Activated naive CD4-positive, alpha-beta T cell treated with anti-CD3 and anti-CD28 coated beads, Interleukin-2, amount 10 ng/mL, durations not matched to agents 7 days and 5 days (primary cell): ENCODE measurements around the gene ZNF8.
A peak's percentile ranks its signal among the peaks of the same experiment; 100 is the strongest.
"Not testable (repeated sequence)": the region's sequence is repeated elsewhere in the genome, so short reads cannot be mapped to it uniquely, and the experiment has no call there.

ENCODE experiments used
- CTCF ChIA-PET: fragments of 350-600 bp; sonication (Branson Sonifier 250); formaldehyde crosslinking; loops from one replicate; lab custom pipeline; 2021; ENCODE audit warnings: antibody characterized with exemption; lab: Charles Lee
- DNase-seq: peaks from one replicate; pipeline ENCODE4 v3.0.0-alpha.2; 2020
- H3K27ac Mint-ChIP-seq: one replicate; pipeline ENCODE4 v1.8.0; 2021; ENCODE audit warnings: mild to moderate bottlenecking, moderate library complexity, mixed read lengths
- H3K27me3 Mint-ChIP-seq: one replicate; pipeline ENCODE4 v1.8.0; 2021; ENCODE audit warnings: mild to moderate bottlenecking, mixed read lengths
- H3K36me3 Mint-ChIP-seq: one replicate; pipeline ENCODE4 v1.8.0; 2021; ENCODE audit warnings: mixed read lengths
- H3K4me1 Mint-ChIP-seq: one replicate; pipeline ENCODE4 v1.8.0; 2021; ENCODE audit warnings: mixed read lengths
- H3K4me3 Mint-ChIP-seq: one replicate; pipeline ENCODE4 v1.8.0; 2021; ENCODE audit warnings: mild to moderate bottlenecking, moderate library complexity, mixed read lengths
- H3K9me3 Mint-ChIP-seq: one replicate; pipeline ENCODE4 v1.8.0; 2021; ENCODE audit warnings: mixed read lengths

ZNF8 gene

DNA sequence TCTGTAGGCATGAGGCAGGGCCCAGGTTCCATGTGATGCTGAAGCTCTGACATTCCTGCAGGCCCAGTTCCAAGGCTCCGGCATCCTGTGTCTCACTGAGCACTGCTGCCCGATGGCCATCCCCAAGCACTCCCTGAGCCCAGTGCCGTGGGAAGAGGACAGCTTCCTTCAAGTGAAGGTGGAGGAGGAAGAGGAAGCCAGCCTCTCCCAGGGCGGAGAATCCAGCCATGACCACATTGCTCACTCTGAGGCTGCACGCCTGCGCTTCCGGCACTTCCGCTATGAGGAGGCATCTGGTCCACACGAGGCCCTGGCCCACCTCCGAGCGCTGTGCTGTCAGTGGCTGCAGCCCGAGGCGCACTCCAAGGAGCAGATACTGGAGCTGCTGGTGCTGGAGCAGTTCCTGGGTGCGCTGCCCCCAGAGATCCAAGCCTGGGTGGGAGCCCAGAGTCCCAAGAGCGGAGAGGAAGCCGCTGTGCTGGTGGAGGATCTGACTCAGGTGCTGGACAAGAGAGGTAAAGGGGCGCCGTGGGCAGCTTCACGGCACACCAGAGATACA lies 56.0 kb downstream of the ZNF8 start:
- H3K36me3 Mint-ChIP-seq, result peaks cover 41% of the 10 kb centered on the region
- H3K9me3 Mint-ChIP-seq, result peaks cover 17% of the 10 kb centered on the region
- H3K4me1 Mint-ChIP-seq, result no peaks in the 10 kb centered on the region
- no peak overlapping the region for H3K4me3 Mint-ChIP-seq
- no peak for DNase-seq
- CTCF ChIA-PET, result no interaction called here
- no peak overlapping the region for H3K27ac Mint-ChIP-seq
- no peaks in the 10 kb centered on the region for H3K27me3 Mint-ChIP-seq

DNA sequence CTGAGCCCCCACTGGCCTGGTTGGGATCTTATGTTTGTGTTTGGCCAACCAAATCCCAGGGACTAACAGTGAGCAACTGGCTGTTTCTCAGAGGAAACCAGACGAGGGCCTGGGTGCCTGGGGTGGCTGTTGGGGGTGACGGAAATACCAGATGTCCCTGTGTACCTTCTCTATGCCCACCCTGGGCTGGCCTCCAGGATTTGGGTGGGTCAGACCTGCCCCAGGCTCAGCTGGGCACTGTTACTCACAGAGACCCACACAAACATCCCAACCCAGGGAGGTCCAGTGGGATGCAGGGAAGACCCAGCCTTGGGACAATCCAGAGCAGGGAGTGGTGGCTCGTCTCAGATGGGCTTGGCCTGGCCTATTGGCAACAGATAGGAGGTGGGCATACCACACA lies 56.9 kb downstream of the ZNF8 start:
- H3K9me3 Mint-ChIP-seq, result peaks cover 20% of the 10 kb centered on the region
- H3K27ac Mint-ChIP-seq, result no peak overlapping the region
- CTCF ChIA-PET, result interaction anchor here (0.7 kb wide), 1 partner anchor 101 kb away, joined by 3 read pairs; no protein-coding TSS in a partner anchor
- no peak for DNase-seq
- H3K36me3 Mint-ChIP-seq, result peaks cover 46% of the 10 kb centered on the region
- no peaks in the 10 kb centered on the region for H3K4me1 Mint-ChIP-seq
- no peaks in the 10 kb centered on the region for H3K27me3 Mint-ChIP-seq
- H3K4me3 Mint-ChIP-seq, result no peak overlapping the region

DNA sequence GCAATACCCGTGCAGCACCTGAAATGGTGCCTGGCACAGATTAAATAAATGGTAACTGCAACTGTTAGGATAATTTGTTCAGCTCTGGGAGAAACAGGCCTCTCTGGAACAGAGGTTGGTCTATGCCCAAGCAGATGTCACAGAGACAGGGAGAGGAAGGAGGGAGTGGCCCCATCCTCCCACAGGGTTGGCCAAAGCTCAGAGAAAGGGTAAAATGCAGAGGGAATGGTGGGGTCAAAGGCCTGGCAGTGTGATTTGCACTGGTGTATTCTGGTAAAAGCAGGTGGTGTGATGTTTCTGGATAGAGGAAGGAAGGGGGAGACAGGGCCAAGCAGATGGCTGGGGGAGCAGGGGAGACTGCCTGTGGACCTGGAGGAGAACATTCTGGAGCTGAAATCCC lies 57.5 kb downstream of the ZNF8 start:
- H3K9me3 Mint-ChIP-seq, result peaks cover 21% of the 10 kb centered on the region
- peaks cover 52% of the 10 kb centered on the region for H3K36me3 Mint-ChIP-seq
- H3K27me3 Mint-ChIP-seq, result no peaks in the 10 kb centered on the region
- no peak overlapping the region for H3K4me3 Mint-ChIP-seq
- no peaks in the 10 kb centered on the region for H3K4me1 Mint-ChIP-seq
- no peak overlapping the region for H3K27ac Mint-ChIP-seq
- no peak for DNase-seq
- CTCF ChIA-PET, result no interaction called here

- Mint-ChIP-seq H3K9me3 (peaks cover 23% of the 10 kb centered on the region), H3K4me1 (no peaks in the 10 kb centered on the region), H3K27ac (no peak overlapping the region), H3K27me3 (no peaks in the 10 kb centered on the region), H3K36me3 (peaks cover 57% of the 10 kb centered on the region), H3K4me3 (no peak overlapping the region)
- CTCF ChIA-PET, result no interaction called here
- DNase-seq, result no peak
Measured at GRCh38 chr19:58336820-58337219, 58.1 kb downstream of the ZNF8 start.

- Mint-ChIP-seq H3K9me3 (peaks cover 23% of the 10 kb centered on the region), H3K4me1 (no peaks in the 10 kb centered on the region), H3K36me3 (peaks cover 61% of the 10 kb centered on the region), H3K4me3 (no peak overlapping the region), H3K27ac (no peak overlapping the region), H3K27me3 (no peaks in the 10 kb centered on the region)
- DNase-seq, result no peak
- CTCF ChIA-PET, result no interaction called here
Measured at GRCh38 chr19:58338336-58338735, 59.6 kb downstream of the ZNF8 start.

GRCh38 chr19:58338825-58339558 lies 60.2 kb downstream of the ZNF8 start:
- H3K4me1 Mint-ChIP-seq, result no peaks in the 10 kb centered on the region
- DNase-seq, result no peak
- H3K27me3 Mint-ChIP-seq, result no peaks in the 10 kb centered on the region
- peaks cover 61% of the 10 kb centered on the region for H3K36me3 Mint-ChIP-seq
- CTCF ChIA-PET, result no interaction called here
- no peak overlapping the region for H3K4me3 Mint-ChIP-seq
- no peak overlapping the region for H3K27ac Mint-ChIP-seq
- peaks cover 25% of the 10 kb centered on the region for H3K9me3 Mint-ChIP-seq

DNA sequence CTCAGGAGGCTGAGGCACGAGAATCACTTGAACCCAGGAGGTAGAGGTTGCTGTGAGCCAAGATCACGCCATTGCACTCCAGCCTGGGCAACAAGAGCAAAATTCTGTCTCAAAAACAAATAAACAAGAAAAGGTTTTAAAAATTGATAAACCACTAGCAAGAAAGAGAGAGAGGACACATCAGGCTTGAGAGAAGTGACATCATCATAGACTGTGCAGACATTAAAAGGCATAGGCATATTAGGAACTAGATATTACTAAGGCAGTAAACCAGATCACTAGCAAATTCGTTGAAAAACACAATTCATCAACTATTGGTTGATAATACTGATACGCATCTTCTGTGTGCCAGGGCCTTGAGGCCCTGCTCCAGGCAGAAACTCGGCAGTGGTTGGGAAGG lies 66.8 kb downstream of the ZNF8 start:
- H3K36me3 Mint-ChIP-seq, result peaks cover 21% of the 10 kb centered on the region
- H3K9me3 Mint-ChIP-seq, result peaks cover 6% of the 10 kb centered on the region
- peaks cover 36% of the 10 kb centered on the region for H3K27me3 Mint-ChIP-seq
- H3K4me1 Mint-ChIP-seq, result peaks cover 29% of the 10 kb centered on the region
- no peak for DNase-seq
- H3K27ac Mint-ChIP-seq, result no peak overlapping the region
- CTCF ChIA-PET, result no interaction called here
- peak overlapping the region; percentile 86 for H3K4me3 Mint-ChIP-seq

GRCh38 chr19:58346961-58347929 lies 68.5 kb downstream of the ZNF8 start:
- peaks cover 11% of the 10 kb centered on the region for H3K36me3 Mint-ChIP-seq
- peak; percentile 73 for DNase-seq
- peak overlapping the region; percentile 72 for H3K27ac Mint-ChIP-seq
- H3K4me1 Mint-ChIP-seq, result peaks cover 31% of the 10 kb centered on the region
- H3K9me3 Mint-ChIP-seq, result peaks cover 2% of the 10 kb centered on the region
- peak overlapping the region; percentile 86 for H3K4me3 Mint-ChIP-seq
- peaks cover 39% of the 10 kb centered on the region for H3K27me3 Mint-ChIP-seq
- CTCF ChIA-PET, result interaction anchor here (0.7 to 1.2 kb wide), 3 partner anchors 33 to 234 kb away, joined by 3 read pairs; no protein-coding TSS in a partner anchor

GRCh38 chr19:58348080-58348479 lies 69.3 kb downstream of the ZNF8 start:
- Mint-ChIP-seq H3K27ac (peak overlapping the region; percentile 72), H3K4me3 (peak overlapping the region; percentile 86), H3K4me1 (peaks cover 31% of the 10 kb centered on the region), H3K27me3 (peaks cover 39% of the 10 kb centered on the region)
- H3K9me3 Mint-ChIP-seq, H3K36me3 Mint-ChIP-seq, DNase-seq: not testable (repeated sequence)
- CTCF ChIA-PET, result interaction anchor here (1.2 kb wide), 1 partner anchor 171 kb away, joined by 3 read pairs; no protein-coding TSS in a partner anchor

DNA sequence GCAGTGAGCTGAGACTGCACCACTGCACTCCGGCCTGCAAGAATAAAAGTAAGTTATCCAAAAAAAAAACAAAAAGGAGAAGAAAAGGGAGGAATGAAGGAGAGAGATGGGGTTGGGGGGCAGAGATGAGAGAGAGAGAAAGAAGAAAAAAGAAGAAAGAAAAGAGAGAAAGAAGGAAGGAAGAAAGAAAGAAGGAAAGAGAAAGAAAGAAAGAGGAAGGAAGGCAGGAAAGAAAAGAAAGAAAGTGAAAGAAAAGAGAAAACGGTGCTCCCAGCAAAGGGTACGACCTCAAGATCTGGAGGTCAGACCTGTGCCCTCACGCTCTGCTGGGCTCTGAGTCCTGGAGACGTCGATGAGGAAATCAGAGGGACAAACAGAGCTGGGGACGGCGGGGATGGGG lies 70.8 kb downstream of the ZNF8 start:
- Mint-ChIP-seq H3K4me1 (peaks cover 33% of the 10 kb centered on the region), H3K27me3 (peaks cover 42% of the 10 kb centered on the region), H3K4me3 (no peak overlapping the region), H3K36me3 (peaks cover 8% of the 10 kb centered on the region), H3K27ac (no peak overlapping the region), H3K9me3 (no peaks in the 10 kb centered on the region)
- CTCF ChIA-PET, result no interaction called here
- DNase-seq, result no peak

DNA sequence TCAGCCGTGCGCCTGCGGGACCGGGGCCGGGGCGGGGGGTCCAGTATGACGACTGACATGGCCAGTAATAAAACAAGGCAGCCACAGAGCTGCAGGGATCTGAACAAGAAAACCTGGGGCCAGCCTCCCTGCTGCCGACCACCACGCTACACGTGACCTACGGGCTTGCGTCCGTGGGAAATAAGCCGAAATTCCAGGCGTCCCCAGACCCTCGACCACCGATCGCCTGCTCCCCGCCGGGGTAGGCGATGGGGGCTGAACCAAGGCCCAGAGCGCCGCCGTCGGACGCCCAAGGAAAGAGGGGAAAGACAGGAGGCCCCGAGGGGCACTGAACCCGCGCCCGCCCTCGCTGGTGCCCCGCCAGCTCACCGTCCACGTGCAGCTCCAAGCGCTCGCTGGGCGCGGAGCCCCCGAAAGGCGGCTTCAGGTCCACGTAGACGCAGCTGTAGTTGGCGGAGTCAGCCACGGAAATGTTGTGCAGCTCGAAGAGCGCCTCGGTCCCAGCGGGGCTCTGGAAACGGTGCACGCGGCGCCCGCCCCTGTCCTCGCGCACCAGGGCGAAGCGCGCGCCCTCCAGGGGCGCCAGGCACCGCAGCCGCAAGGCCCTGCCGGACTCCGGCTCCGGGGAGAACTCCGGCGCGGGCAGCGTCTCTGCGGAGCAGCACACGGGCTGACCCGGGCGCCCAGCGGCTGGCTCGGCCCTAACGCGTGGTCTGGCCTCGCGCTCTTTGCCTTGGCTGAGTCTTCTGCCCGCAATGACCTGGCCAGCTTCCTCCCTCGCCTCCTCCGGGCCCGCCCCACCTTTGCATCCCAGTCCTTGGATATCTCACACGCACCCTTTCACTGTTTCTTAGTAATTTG lies 71.5 kb downstream of the ZNF8 start:
- H3K36me3 Mint-ChIP-seq, result peaks cover 9% of the 10 kb centered on the region
- no peak overlapping the region for H3K27ac Mint-ChIP-seq
- H3K27me3 Mint-ChIP-seq, result peaks cover 43% of the 10 kb centered on the region
- no peak for DNase-seq
- H3K9me3 Mint-ChIP-seq, result peaks cover under 1% of the 10 kb centered on the region
- H3K4me1 Mint-ChIP-seq, result peaks cover 37% of the 10 kb centered on the region
- no peak overlapping the region for H3K4me3 Mint-ChIP-seq
- CTCF ChIA-PET, result interaction anchor here (0.6 kb wide), 1 partner anchor 12 kb away, joined by 3 read pairs; the partner anchor contains the start of gene ZNF497

- Mint-ChIP-seq H3K4me3 (no peak overlapping the region), H3K27ac (no peak overlapping the region), H3K4me1 (peaks cover 37% of the 10 kb centered on the region), H3K27me3 (peaks cover 47% of the 10 kb centered on the region), H3K36me3 (peaks cover 10% of the 10 kb centered on the region), H3K9me3 (peaks cover 4% of the 10 kb centered on the region)
- no peak for DNase-seq
- CTCF ChIA-PET, result interaction anchor here (0.6 kb wide), 1 partner anchor 11 kb away, joined by 3 read pairs; the partner anchor contains the start of gene ZNF497
Measured at GRCh38 chr19:58350871-58351557, 72.3 kb downstream of the ZNF8 start.

DNA sequence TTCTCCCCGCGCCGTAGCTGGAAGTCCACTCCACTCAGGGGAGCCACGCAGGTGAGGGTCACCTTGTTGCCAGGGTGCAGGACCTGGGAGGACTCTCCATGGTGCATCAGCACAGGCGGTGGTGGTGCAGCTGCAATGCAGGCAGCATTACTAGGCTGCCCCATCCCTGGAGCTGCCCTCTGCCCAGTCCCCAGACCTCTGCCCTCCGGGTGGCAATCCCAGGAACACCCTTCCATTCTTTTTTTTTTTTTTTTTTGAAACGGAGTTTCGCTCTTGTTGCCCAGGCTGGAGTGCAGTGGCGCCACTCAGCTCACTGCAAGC lies 72.8 kb downstream of the ZNF8 start:
- DNase-seq, result no peak
- Mint-ChIP-seq H3K27ac (no peak overlapping the region), H3K4me3 (no peak overlapping the region), H3K27me3 (peaks cover 47% of the 10 kb centered on the region), H3K9me3 (peaks cover 4% of the 10 kb centered on the region), H3K36me3 (peaks cover 11% of the 10 kb centered on the region), H3K4me1 (peaks cover 41% of the 10 kb centered on the region)
- CTCF ChIA-PET, result no interaction called here
